ENCODE results near the gene KCNB1. TPM values are rescaled to one million over a fixed set of nuclear protein-coding genes. Genes with fewer than 3 reads are reported as not detected.
"Not testable (repeated sequence)": the region's sequence is repeated elsewhere in the genome, so short reads cannot be mapped to it uniquely, and the experiment has no call there.

The KCNB1 gene
- total RNA-seq, 1 donor from 2014 or later: 4.9 TPM

DNA sequence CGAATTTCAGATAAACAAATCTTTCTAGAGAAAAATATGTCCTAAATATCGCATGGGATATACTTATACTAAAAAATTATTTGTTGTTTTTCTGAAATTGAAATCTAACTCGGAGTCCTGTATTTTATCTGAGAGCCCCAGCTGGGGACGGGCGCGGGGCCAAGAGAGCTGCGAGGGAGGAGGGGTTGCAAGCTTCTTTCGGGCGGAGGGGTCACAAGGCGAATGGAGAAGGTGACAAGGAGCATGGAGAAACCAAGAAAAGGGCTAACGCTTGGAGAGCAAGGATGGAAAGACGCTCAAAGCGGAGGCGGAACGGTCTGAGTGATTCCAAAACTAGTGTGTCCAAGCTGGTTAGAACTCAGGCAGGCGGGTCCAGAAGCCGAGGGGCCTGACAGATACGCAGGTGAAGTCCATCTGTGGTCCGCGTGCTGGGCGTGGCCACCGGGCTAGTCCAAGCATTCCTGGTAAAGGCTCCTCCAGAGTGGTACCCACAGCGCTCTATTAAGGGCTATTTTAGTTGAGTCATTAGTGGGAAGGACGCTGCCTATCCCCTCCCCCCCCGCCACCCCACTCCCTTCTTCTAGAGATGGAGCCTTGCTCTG lies 163.2 kb downstream of the KCNB1 start:
- no peak for DNase-seq (ENCODE audit: low spot score)
- no peak for ATAC-seq
- intact Hi-C loops (cut with DNase I): no loop called here

DNA sequence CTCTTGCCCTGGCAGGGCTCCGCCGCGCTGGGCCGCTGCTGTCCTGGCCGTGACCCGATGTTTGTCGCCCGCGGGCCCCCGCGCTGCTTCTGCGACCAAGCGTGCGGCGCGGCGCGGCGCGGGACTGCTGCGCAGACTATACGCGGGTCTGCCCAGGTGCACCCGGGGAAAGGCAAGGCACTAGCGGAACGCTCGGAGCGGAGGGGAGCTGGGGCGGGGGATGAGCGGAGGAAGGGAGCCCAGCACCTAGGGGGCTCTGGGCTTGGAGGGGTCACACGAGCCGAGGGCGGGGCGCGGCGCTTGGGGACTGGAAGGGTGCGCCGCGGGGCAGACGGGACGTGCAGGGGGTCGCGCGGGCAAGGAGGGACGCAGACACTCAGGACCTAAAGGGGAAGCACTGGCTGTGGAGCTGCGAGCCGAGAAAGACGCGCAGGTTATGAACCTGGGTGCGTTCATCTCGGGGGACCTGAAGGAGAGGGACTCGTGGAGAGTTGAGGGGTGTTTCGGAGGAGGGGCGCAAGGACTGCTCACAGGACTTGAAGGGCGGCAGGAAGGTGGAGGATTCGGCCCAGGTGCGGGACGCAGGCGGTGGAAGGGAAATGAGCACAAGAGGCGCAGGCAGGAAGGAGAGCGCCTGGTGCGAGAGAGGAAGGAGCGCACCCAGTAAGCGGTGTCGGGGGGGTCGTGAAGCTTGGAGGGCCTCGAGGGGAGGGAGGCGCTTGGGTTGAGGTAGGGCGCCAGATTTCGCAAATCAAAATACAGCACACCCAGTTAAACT lies 163.8 kb downstream of the KCNB1 start:
- ATAC-seq: no peak
- DNase-seq (ENCODE audit: low spot score): no peak
- intact Hi-C loops (cut with DNase I): no loop called here

DNA sequence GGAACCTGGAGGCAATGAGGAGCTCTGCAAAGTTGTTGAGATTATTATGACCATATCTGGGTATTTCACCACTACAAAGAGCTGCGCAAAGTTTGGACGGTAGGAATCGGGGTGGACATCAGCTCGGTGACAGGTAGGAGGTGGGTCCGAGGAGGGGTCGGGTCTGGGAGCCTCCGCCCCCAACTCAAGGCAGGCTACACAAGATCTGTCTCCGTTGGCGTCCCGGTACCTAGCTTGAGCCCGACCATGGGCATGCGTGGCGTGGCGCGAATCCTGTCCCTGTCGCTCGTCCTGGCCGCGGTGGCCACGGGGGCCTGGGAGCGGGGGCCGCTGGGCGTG lies 164.4 kb downstream of the KCNB1 start:
- DNase-seq (ENCODE audit: low spot score) (no peak), ATAC-seq (no peak)
- intact Hi-C loops (cut with DNase I): no loop called here

DNA sequence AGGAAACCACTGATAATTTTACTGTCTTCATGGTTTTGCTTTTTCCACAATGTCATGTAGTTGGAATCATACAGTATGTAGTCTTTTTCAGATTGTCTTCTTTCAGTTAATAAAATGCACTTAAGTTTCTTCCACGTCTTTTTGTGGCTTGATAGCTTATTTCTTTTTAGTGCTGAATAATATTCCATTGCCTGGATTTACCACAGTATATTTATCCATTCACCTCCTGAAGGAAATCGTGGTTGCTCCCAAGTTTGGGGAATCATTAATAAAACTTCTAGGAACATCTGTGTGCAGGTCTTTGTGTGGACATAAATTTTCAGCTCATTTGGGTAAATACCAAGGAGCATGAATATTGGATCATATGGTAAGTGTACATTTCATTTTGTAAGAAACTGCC lies 165.8 kb downstream of the KCNB1 start:
- no peak for ATAC-seq
- intact Hi-C loops (cut with DNase I): no loop called here
- no peak for DNase-seq (ENCODE audit: low spot score)

DNA sequence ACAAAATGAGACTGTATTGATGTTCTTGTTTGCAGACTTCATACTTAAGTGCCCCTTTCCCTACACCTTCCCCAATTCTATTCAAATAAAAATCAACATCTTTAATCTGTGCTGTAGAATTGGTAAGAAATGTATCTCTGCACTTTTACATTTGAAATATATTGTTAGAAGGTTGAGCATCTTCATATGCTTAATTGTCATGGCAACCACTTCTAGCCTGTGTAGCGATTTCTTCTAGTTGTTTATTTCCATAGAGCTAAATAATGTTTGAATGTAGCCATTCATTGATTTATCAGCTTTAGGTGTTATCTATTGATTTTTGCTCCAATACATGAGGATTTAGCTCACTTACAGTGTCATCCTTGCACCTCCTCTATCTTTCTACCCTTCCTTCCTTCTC lies 166.9 kb downstream of the KCNB1 start:
- ATAC-seq (no peak), DNase-seq (ENCODE audit: low spot score) (no peak)
- intact Hi-C loops (cut with DNase I): no loop called here

DNA sequence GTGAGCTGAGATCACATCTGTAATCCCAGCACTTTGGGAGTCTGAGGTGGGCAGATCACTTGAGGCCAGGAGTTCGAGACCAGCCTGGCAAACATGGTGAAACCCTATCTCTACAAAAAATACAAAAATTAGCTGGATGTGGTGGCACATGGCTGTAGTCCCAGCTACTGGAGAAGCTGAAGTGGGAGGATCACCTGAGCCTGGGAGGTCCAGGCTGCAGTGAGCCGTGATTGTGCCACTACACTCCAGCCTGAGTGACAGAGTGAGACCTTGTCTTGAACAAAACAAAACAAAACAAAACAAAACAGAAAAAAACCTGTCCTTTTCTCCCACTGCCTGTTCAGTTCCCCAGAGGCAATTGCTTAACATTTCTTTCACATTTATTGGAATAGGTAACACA lies 168.4 kb downstream of the KCNB1 start:
- ATAC-seq; DNase-seq (ENCODE audit: low spot score); intact Hi-C loops (cut with DNase I): not testable (repeated sequence)

Other genes with a start within 250 kb of the KCNB1 start
- 40.7 TPM for gene ZNFX1, start 204.6 kb downstream of the KCNB1 start, total RNA-seq
- 89.7 TPM for gene PTGIS, start 85.5 kb upstream of the KCNB1 start, total RNA-seq
- gene B4GALT5, start 231.2 kb upstream of the KCNB1 start, total RNA-seq: 36.0 TPM

Measured in sciatic nerve (tissue), 2 donors.